ENCODE results near the gene VSIG2.

The VSIG2 gene

DNA sequence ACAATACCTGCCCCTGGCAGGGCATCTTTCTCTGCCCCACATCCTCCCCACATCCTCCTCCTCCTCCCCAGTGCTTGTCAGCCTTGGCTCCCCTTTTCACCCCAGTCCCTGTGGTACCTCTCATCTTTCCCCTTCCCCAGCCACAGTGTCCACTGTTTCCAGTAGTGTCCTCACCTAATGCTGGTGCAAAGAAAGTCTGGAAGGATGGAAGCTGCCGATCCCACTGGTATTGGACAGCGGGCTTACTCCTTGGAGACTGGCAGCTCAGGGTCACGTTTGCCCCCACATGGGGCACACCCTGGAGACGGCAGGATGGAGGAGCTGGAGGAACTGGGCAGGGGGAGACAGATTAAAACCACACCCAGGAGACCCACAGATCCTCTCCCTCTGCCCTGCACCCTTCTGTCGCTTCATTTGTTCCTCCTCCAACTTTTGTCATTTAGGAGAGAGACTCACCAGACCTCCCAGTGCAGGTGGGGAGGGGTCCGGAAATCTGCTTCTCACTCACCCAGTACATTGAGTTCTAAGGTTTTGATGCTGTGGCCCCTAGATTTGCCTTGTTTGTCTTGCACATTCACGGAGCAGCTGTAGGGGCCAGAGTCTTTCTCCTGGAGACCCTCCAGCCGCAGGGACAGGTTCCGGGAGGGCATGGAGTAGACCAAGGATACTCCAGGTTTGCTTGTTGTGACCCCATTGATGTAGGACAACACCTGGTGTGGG lies 4.1 kb upstream of the VSIG2 start:
- TF ChIP-seq, protein P1, sequence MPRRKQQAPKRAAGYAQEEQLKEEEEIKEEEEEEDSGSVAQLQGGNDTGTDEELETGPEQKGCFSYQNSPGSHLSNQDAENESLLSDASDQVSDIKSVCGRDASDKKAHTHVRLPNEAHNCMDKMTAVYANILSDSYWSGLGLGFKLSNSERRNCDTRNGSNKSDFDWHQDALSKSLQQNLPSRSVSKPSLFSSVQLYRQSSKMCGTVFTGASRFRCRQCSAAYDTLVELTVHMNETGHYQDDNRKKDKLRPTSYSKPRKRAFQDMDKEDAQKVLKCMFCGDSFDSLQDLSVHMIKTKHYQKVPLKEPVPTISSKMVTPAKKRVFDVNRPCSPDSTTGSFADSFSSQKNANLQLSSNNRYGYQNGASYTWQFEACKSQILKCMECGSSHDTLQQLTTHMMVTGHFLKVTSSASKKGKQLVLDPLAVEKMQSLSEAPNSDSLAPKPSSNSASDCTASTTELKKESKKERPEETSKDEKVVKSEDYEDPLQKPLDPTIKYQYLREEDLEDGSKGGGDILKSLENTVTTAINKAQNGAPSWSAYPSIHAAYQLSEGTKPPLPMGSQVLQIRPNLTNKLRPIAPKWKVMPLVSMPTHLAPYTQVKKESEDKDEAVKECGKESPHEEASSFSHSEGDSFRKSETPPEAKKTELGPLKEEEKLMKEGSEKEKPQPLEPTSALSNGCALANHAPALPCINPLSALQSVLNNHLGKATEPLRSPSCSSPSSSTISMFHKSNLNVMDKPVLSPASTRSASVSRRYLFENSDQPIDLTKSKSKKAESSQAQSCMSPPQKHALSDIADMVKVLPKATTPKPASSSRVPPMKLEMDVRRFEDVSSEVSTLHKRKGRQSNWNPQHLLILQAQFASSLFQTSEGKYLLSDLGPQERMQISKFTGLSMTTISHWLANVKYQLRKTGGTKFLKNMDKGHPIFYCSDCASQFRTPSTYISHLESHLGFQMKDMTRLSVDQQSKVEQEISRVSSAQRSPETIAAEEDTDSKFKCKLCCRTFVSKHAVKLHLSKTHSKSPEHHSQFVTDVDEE (CRISPR knock-in tag; IDR thresholded peaks at IDR 0.05), result no peak
- TF ChIP-seq PPARA (CRISPR knock-in tag; IDR thresholded peaks at IDR 0.05; ENCODE audit: borderline replicate concordance) (no peak), CREB5 (CRISPR knock-in tag; IDR thresholded peaks at IDR 0.05; ENCODE audit: low read depth) (no peak), ESRRG (CRISPR knock-in tag; IDR thresholded peaks at IDR 0.05) (no peak)

GRCh38 chr11:124754710-124755109 lies 2.7 kb upstream of the VSIG2 start:
- TF ChIP-seq, protein P1 (CRISPR knock-in tag; IDR thresholded peaks at IDR 0.05), result no peak
- TF ChIP-seq ARNTL (CRISPR knock-in tag; IDR thresholded peaks at IDR 0.05; ENCODE audit: borderline replicate concordance, low read depth) (no peak), TOX (CRISPR knock-in tag; IDR thresholded peaks at IDR 0.05; ENCODE audit: borderline replicate concordance) (no peak), PPARA (CRISPR knock-in tag; IDR thresholded peaks at IDR 0.05; ENCODE audit: borderline replicate concordance) (no peak), ZC3H10 (CRISPR knock-in tag; IDR thresholded peaks at IDR 0.05) (no peak), GLIS3 (CRISPR knock-in tag; IDR thresholded peaks at IDR 0.05) (no peak), ZNF70 (CRISPR knock-in tag; IDR thresholded peaks at IDR 0.05) (no peak), TCF4 (CRISPR knock-in tag; IDR thresholded peaks at IDR 0.05; ENCODE audit: borderline replicate concordance) (no peak), RARB (CRISPR knock-in tag; IDR thresholded peaks at IDR 0.05) (no peak), BACH2 (CRISPR knock-in tag; IDR thresholded peaks at IDR 0.05; ENCODE audit: borderline replicate concordance) (no peak), ISL1 (CRISPR knock-in tag; IDR thresholded peaks at IDR 0.05) (no peak)
- no peak for ATAC-seq

More for the DNA sequence above, 4.1 kb upstream of the VSIG2 start:
- ATAC-seq, result no peak

DNA sequence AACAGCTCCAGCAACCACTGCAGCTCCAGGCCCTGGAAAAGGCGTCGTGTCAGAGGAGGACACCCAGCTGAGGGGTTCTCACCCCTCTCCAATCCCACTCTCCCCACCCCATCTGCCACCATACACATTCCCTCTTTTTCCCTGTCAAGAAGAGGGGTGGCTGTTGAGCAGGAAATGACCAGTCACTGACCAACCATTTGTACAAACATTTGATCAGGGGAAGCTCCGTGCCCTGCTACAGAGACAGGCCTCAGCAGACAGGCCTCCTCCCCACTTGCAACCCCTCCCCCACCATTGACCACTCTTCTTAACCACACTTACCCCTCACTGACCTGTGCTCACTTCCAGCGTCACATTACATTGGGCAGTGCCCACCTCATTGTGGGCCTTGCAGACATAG lies 2.3 kb upstream of the VSIG2 start:
- no peak for TF ChIP-seq ISL1 (CRISPR knock-in tag; IDR thresholded peaks at IDR 0.05)
- TF ChIP-seq PPARA (CRISPR knock-in tag; IDR thresholded peaks at IDR 0.05; ENCODE audit: borderline replicate concordance), result no peak
- no peak for TF ChIP-seq PATZ1 (CRISPR knock-in tag; IDR thresholded peaks at IDR 0.05; ENCODE audit: borderline replicate concordance)
- TF ChIP-seq ZC3H10 (CRISPR knock-in tag; IDR thresholded peaks at IDR 0.05), result no peak
- no peak for TF ChIP-seq POU6F1 (CRISPR knock-in tag; IDR thresholded peaks at IDR 0.05; ENCODE audit: borderline replicate concordance, low read depth)
- TF ChIP-seq SNAI2 (CRISPR knock-in tag; IDR thresholded peaks at IDR 0.05), result no peak
- no peak for TF ChIP-seq ZNF70 (CRISPR knock-in tag; IDR thresholded peaks at IDR 0.05)
- no peak for TF ChIP-seq CSRNP3 (CRISPR knock-in tag; IDR thresholded peaks at IDR 0.05)
- TF ChIP-seq ESRRG (CRISPR knock-in tag; IDR thresholded peaks at IDR 0.05), result no peak
- TF ChIP-seq TOX (CRISPR knock-in tag; IDR thresholded peaks at IDR 0.05; ENCODE audit: borderline replicate concordance), result no peak
- no peak for TF ChIP-seq ZNF8 (CRISPR knock-in tag; IDR thresholded peaks at IDR 0.05)
- TF ChIP-seq, protein P1 (CRISPR knock-in tag; IDR thresholded peaks at IDR 0.05), result no peak
- ATAC-seq, result no peak
